Natural killer cell (primary cell): ENCODE data around the gene MSL3B.

ENCODE experiments used
- ATAC-seq, 3 donors: fragments of 150-1000 bp in 2 of 3; fragments of 200-7000 bp in 1 of 3; cut with Tn5 transposase; 1 replicate in 1 of 3; 2 replicates in 2 of 3; pipeline ENCODE4 v1.10.0; 2021; ENCODE audit warnings: mild to moderate bottlenecking in 2 of 3, moderate library complexity in 2 of 3
- DNase-seq, 2 donors: peaks; one replicate each; pipeline versions ENCODE4 v3.0.0 to v3.0.0-alpha.2; 2013 to 2021; ENCODE audit warnings: mixed read lengths in 1 of 2
- H3K27ac ChIP-seq: one replicate; pipeline ENCODE4 v1.5.1; 2013; ENCODE audit warnings: mild to moderate bottlenecking, low read length
- H3K27me3 ChIP-seq: one replicate; pipeline ENCODE4 v1.6.1; 2013; ENCODE audit warnings: low read length; ENCODE audit not compliant: control insufficient read depth, insufficient read depth
- H3K36me3 ChIP-seq: one replicate; pipeline ENCODE4 v1.6.1; 2013; ENCODE audit warnings: low read length; ENCODE audit not compliant: control insufficient read depth, insufficient read depth
- H3K4me1 ChIP-seq: one replicate; pipeline ENCODE4 v1.6.1; 2013; ENCODE audit warnings: low read length; ENCODE audit not compliant: control insufficient read depth, insufficient read depth
- H3K4me3 ChIP-seq: one replicate; pipeline ENCODE4 v1.5.1; 2013; ENCODE audit warnings: low read length
- H3K9me3 ChIP-seq: one replicate; pipeline ENCODE4 v1.6.1; 2013; ENCODE audit warnings: low read length; ENCODE audit not compliant: control insufficient read depth, insufficient read depth
- H3K27ac Mint-ChIP-seq, 2 donors: one replicate each; pipeline ENCODE4 v1.8.0; 2022; ENCODE audit warnings: mild to moderate bottlenecking in 2 of 2, mixed read lengths in 2 of 2, moderate library complexity in 1 of 2
- H3K27me3 Mint-ChIP-seq, 2 donors: one replicate each; pipeline ENCODE4 v1.8.0; 2022; ENCODE audit warnings: low read depth in 2 of 2, mixed read lengths in 2 of 2
- H3K36me3 Mint-ChIP-seq: one replicate; pipeline ENCODE4 v1.8.0; 2022; ENCODE audit warnings: mixed read lengths
- H3K4me1 Mint-ChIP-seq, 2 donors: one replicate each; pipeline ENCODE4 v1.8.0; 2022; ENCODE audit warnings: mixed read lengths in 2 of 2
- H3K4me3 Mint-ChIP-seq: one replicate; pipeline ENCODE4 v1.8.0; 2022; ENCODE audit warnings: mild to moderate bottlenecking, moderate library complexity, mixed read lengths
- H3K9me3 Mint-ChIP-seq, 2 donors: one replicate each; pipeline ENCODE4 v1.8.0; 2022; ENCODE audit warnings: mixed read lengths in 2 of 2
- CTCF ChIP-seq: fragments of 200-600 bp; IDR thresholded peaks from one replicate; pipeline ENCODE4 v1.8.0; 2022; ENCODE audit warnings: antibody characterized with exemption
- WGBS: methylation state at CpG from one replicate; pipeline ENCODE4 v1.1.7; 2013; ENCODE audit warnings: missing lambda C conversion rate; ENCODE audit not compliant: insufficient coverage; 5-methylcytosine and 5-hydroxymethylcytosine counted together
- intact Hi-C: fragments of 100-400 bp; cut with micrococcal nuclease; formaldehyde crosslinking; loops from one replicate; pipeline ENCODE4 v1.14.2; 2022

The MSL3B gene

GRCh38 chr2:233832869-233833311 is 35.3 kb downstream of the MSL3B start:
- ATAC-seq (no peak), DNase-seq (no peak)
- Mint-ChIP-seq H3K36me3 (no peaks in the 10 kb centered on the region), H3K4me3 (no peak overlapping the region), H3K4me1 (peaks cover 0 to 2% of the 10 kb centered on the region in 2 donors), H3K27ac (no peak overlapping the region), H3K9me3 (no peaks in the 10 kb centered on the region), H3K27me3 (no peaks in the 10 kb centered on the region)
- intact Hi-C loops: no loop called here
- TF ChIP-seq CTCF: no peak
- H3K36me3 ChIP-seq: no peaks in the 10 kb centered on the region
- no peak overlapping the region for H3K4me3 ChIP-seq
- no peaks in the 10 kb centered on the region for H3K27me3 ChIP-seq
- no peak overlapping the region for H3K27ac ChIP-seq
- WGBS: 92% methylated on average over 7 of the region's 7 CpGs
- H3K9me3 ChIP-seq: no peaks in the 10 kb centered on the region
- no peaks in the 10 kb centered on the region for H3K4me1 ChIP-seq

- Histone ChIP-seq H3K27me3 (no peaks in the 10 kb centered on the region), H3K9me3 (no peaks in the 10 kb centered on the region), H3K27ac (no peak overlapping the region), H3K4me1 (no peaks in the 10 kb centered on the region), H3K36me3 (no peaks in the 10 kb centered on the region), H3K4me3 (no peak overlapping the region)
- Mint-ChIP-seq H3K27ac (no peak overlapping the region), H3K4me1 (no peaks in the 10 kb centered on the region), H3K27me3 (no peaks in the 10 kb centered on the region), H3K9me3 (no peaks in the 10 kb centered on the region), H3K36me3 (no peaks in the 10 kb centered on the region), H3K4me3 (no peak overlapping the region)
- 93% methylated on average over 9 of the region's 9 CpGs for WGBS
- DNase-seq: no peak
- intact Hi-C loops: no loop called here
- ATAC-seq: no peak
- no peak for TF ChIP-seq CTCF
Measured at GRCh38 chr2:233832414-233832813, 35.8 kb downstream of the MSL3B start.

- no peaks in the 10 kb centered on the region for H3K4me1 Mint-ChIP-seq
- TF ChIP-seq CTCF: no peak
- 97% methylated on average over 6 of the region's 6 CpGs for WGBS
Measured at GRCh38 chr2:233831861-233832260, 36.3 kb downstream of the MSL3B start.

GRCh38 chr2:233831011-233831721 is 37.0 kb downstream of the MSL3B start:
- no peak overlapping the region for H3K27ac Mint-ChIP-seq
- H3K4me3 Mint-ChIP-seq: no peak overlapping the region
- H3K27me3 ChIP-seq: no peaks in the 10 kb centered on the region
- no peak for TF ChIP-seq CTCF
- no peaks in the 10 kb centered on the region for H3K4me1 ChIP-seq
- no peaks in the 10 kb centered on the region for H3K9me3 ChIP-seq
- intact Hi-C loops: no loop called here
- H3K4me3 ChIP-seq: no peak overlapping the region
- 73% methylated on average over 14 of the region's 14 CpGs for WGBS
- no peak for ATAC-seq
- no peak overlapping the region for H3K27ac ChIP-seq
- no peaks in the 10 kb centered on the region for H3K9me3 Mint-ChIP-seq
- DNase-seq: no peak
- peaks cover 0 to 2% of the 10 kb centered on the region in 2 donors for H3K27me3 Mint-ChIP-seq
- H3K36me3 ChIP-seq: no peaks in the 10 kb centered on the region
- no peaks in the 10 kb centered on the region for H3K4me1 Mint-ChIP-seq
- no peaks in the 10 kb centered on the region for H3K36me3 Mint-ChIP-seq

More at GRCh38 chr2:233831861-233832260, 36.3 kb downstream of the MSL3B start:
- intact Hi-C loops: no loop called here
- H3K4me3 ChIP-seq: no peak overlapping the region
- H3K4me1 ChIP-seq: no peaks in the 10 kb centered on the region
- no peak for ATAC-seq
- H3K27me3 ChIP-seq: no peaks in the 10 kb centered on the region
- Mint-ChIP-seq H3K36me3 (no peaks in the 10 kb centered on the region), H3K9me3 (no peaks in the 10 kb centered on the region), H3K4me3 (no peak overlapping the region), H3K27ac (no peak overlapping the region), H3K27me3 (no peaks in the 10 kb centered on the region)
- no peaks in the 10 kb centered on the region for H3K36me3 ChIP-seq
- no peak for DNase-seq
- H3K27ac ChIP-seq: no peak overlapping the region
- no peaks in the 10 kb centered on the region for H3K9me3 ChIP-seq
